ENCODE results near the gene MRPL47.

GRCh38 chr3:179565496-179565895 lies 38.9 kb downstream of the MRPL47 start:
- no peak for TF ChIP-seq POLR2A (IDR thresholded peaks at IDR 0.05; ENCODE audit: low read length)
- no peak for TF ChIP-seq GATA1 (IDR thresholded peaks at IDR 0.05; ENCODE audit: low read depth, low read length)
